Measurements from ENCODE around the gene NAALADL2. TPM values are rescaled to one million over a fixed set of nuclear protein-coding genes. Genes with fewer than 3 reads are reported as not detected.

The NAALADL2 gene
- total and polyA plus RNA-seq, 2 donors (not counting 3 experiments of a cell fraction or from before 2014, with no cell fraction given) = 1.1 to 4.0 TPM

DNA sequence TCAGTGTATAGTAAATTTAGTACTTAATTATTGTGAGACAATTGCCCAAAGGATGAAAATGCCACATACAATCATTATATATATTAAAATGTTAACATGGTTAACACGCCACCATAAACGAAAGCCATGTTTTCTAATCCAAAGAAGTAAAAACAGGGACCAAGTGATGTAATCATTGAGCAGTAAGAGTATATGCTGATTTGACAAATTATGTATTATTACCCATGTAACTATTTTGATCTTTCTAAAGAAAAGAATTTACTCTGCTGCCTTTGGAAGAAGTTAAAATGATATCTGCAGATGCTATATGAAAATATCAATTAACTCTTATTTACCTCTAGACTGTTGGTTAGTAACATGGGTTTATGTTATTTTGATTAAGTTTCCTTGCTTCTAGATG is 150.2 kb downstream of the NAALADL2 start:
- Histone ChIP-seq H3K9me3 (replicated peaks; ENCODE audit: control insufficient read depth, insufficient read depth, low read length) (no peaks in the 10 kb centered on the region), H3K79me2 (ENCODE audit: control insufficient read depth, insufficient read depth, low read length) (no peaks in the 10 kb centered on the region), H3K27ac (ENCODE audit: insufficient read depth, low read depth, low read length) (no peak overlapping the region), H3K9me1 (replicated peaks; ENCODE audit: control insufficient read depth, extremely low read depth, insufficient read depth, low read length) (no peaks in the 10 kb centered on the region), H3K9ac (replicated peaks; ENCODE audit: extremely low read depth, insufficient read depth, low read length) (no peak overlapping the region), H2AFZ (ENCODE audit: low read depth, low read length) (no peak overlapping the region), H3K27me3 (ENCODE audit: control insufficient read depth in 2 of 2, insufficient read depth in 2 of 2, low read length in 2 of 2) (no peaks in the 10 kb centered on the region), H3K36me3 (ENCODE audit: control insufficient read depth in 2 of 2, extremely low read depth in 1 of 2, insufficient read depth in 2 of 2, low read length in 2 of 2) (no peaks in the 10 kb centered on the region), H3K4me2 (ENCODE audit: insufficient read depth, low read length) (no peak overlapping the region), H4K20me1 (replicated peaks; ENCODE audit: control insufficient read depth, extremely low read depth, insufficient read depth, low read length) (no peaks in the 10 kb centered on the region), H3K4me1 (ENCODE audit: control insufficient read depth, extremely low read depth, insufficient read depth, low read length) (no peaks in the 10 kb centered on the region), H3K4me3 (replicated peaks in 1 of 3; ENCODE audit: insufficient read depth in 1 of 3, low read depth in 1 of 3, low read length in 3 of 3) (no peak overlapping the region)
- DNase-seq (ENCODE audit: low read depth, low spot score) (no peak), FAIRE-seq (no peak)
- intact Hi-C loops (cut with micrococcal nuclease) = no loop called here
- ChIA-PET POLR2A (no interaction called here), CTCF (no interaction called here)
- TF ChIP-seq FOS (IDR thresholded peaks at IDR 0.05; ENCODE audit: borderline replicate concordance, insufficient read depth, low read length) (no peak), EZH2 (IDR thresholded peaks at IDR 0.05; ENCODE audit: borderline replicate concordance, low read depth, low read length, severe bottlenecking) (no peak), MYC (IDR thresholded peaks at IDR 0.05; ENCODE audit: low read depth, low read length) (no peak), GATA2 (IDR thresholded peaks at IDR 0.05; ENCODE audit: insufficient read depth, insufficient read length, low read depth, low read length) (no peak), POLR2AphosphoS5 (IDR thresholded peaks at IDR 0.05; ENCODE audit: insufficient read depth, low read depth, low read length) (no peak), JUN (IDR thresholded peaks at IDR 0.05; ENCODE audit: borderline replicate concordance, insufficient read depth, insufficient read length, low read depth) (no peak), POLR2A (IDR thresholded peaks at IDR 0.05; ENCODE audit: low read depth, low read length) (no peak)
- TF ChIP-seq, protein P1, sequence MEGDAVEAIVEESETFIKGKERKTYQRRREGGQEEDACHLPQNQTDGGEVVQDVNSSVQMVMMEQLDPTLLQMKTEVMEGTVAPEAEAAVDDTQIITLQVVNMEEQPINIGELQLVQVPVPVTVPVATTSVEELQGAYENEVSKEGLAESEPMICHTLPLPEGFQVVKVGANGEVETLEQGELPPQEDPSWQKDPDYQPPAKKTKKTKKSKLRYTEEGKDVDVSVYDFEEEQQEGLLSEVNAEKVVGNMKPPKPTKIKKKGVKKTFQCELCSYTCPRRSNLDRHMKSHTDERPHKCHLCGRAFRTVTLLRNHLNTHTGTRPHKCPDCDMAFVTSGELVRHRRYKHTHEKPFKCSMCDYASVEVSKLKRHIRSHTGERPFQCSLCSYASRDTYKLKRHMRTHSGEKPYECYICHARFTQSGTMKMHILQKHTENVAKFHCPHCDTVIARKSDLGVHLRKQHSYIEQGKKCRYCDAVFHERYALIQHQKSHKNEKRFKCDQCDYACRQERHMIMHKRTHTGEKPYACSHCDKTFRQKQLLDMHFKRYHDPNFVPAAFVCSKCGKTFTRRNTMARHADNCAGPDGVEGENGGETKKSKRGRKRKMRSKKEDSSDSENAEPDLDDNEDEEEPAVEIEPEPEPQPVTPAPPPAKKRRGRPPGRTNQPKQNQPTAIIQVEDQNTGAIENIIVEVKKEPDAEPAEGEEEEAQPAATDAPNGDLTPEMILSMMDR (IDR thresholded peaks at IDR 0.05; ENCODE audit: extremely low read depth in 1 of 2, insufficient read depth in 1 of 2, low read depth in 1 of 2, low read length in 2 of 2) = no peak
- TF ChIP-seq, protein P2, sequence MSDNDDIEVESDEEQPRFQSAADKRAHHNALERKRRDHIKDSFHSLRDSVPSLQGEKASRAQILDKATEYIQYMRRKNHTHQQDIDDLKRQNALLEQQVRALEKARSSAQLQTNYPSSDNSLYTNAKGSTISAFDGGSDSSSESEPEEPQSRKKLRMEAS (IDR thresholded peaks at IDR 0.05; ENCODE audit: insufficient read depth, insufficient read length) = no peak
- dilution Hi-C loops (cut with MboI; ENCODE audit: extremely low pct_ligation_motif_present, low sequenced_read_pairs) = no loop called here
- no TSS peak for BruUV-seq (replicated peaks)

All from endothelial cell of umbilical vein (primary cell).